H1 (cell line): ENCODE data around the gene TRIM28. TPM values are rescaled to one million over a fixed set of nuclear protein-coding genes. Genes with fewer than 3 reads are reported as not detected.

Experiments used
- ASH2L ChIP-seq: fragments of 200-600, 300-600 bp; sonication (generic); IDR thresholded peaks from one replicate; pipeline ENCODE4 v1.7.1; 2017; ENCODE audit warnings: low read length
- CHD7 ChIP-seq: fragments of 300-600 bp; sonication (generic); IDR thresholded peaks from 2 replicates; pipeline ENCODE4 v1.7.1; 2012; ENCODE audit warnings: low read length, moderate library complexity, mild to moderate bottlenecking, inconsistent platforms; ENCODE audit not compliant: insufficient replicate concordance
- JUN ChIP-seq: IDR thresholded peaks from 2 replicates; pipeline ENCODE4 v1.6.1; 2011; ENCODE audit warnings: low read depth, mild to moderate bottlenecking, improper control_type of control experiment, low read length
- KDM1A ChIP-seq: fragments of 200-600, 300-600 bp; sonication (generic); IDR thresholded peaks from 2 replicates; pipeline ENCODE4 v1.7.1; 2016; ENCODE audit warnings: mild to moderate bottlenecking, low read length, borderline replicate concordance
- KDM4A ChIP-seq: IDR thresholded peaks from one replicate; pipeline ENCODE4 v1.7.1; 2012; ENCODE audit warnings: low read depth, mild to moderate bottlenecking, moderate library complexity, low read length, inconsistent platforms; ENCODE audit not compliant: severe bottlenecking
- PHF8 ChIP-seq: fragments of 200-600 bp; sonication (generic); conservative IDR thresholded peaks from 2 replicates; pipeline ENCODE4 v1.7.1; 2012; ENCODE audit warnings: low read depth, mild to moderate bottlenecking, inconsistent platforms, low read length, moderate library complexity
- polyA plus RNA-seq, 7 experiments: library from polyadenylated mRNA; depleted of rRNA in 3 of 7; stranded (reverse) in 5 of 7; unstranded in 2 of 7; fragments of >200 nt in 5 of 7; fragments of 200-250 nt in 2 of 7; gene quantifications; 1 replicate in 5 of 7; 2 replicates in 1 of 7; 4 replicates in 1 of 7; pipeline versions ENCODE4 v1.2.1 to v1.2.3, GENCODE V29; 2011 to 2013; ENCODE audit warnings: missing spikeins in 2 of 7, mixed read lengths in 2 of 7
- total RNA-seq: library from RNA; stranded (reverse); fragmentation: NEBNext Ultra II Directional; extraction: Animal tissue kit (Norgen Biotek cat#: 25700); gene quantifications from 2 replicates; pipeline ENCODE4 v1.2.1, GENCODE V29; 2021

TRIM28 gene
- total and polyA plus RNA-seq, 2 of the 8 experiments (the other 6 are each of a cell fraction or from before 2014, with no cell fraction given) = 1,433 to 1,442 TPM

GRCh38 chr19:58568453-58569130, 24.7 kb downstream of the TRIM28 start (continued):
- TF ChIP-seq PHF8 (no peak), CHD7 (no peak), JUN (no peak), ASH2L (no peak), KDM4A (no peak), KDM1A (no peak)
